Measurements from ENCODE around the gene GPR84.

GPR84 gene

DNA sequence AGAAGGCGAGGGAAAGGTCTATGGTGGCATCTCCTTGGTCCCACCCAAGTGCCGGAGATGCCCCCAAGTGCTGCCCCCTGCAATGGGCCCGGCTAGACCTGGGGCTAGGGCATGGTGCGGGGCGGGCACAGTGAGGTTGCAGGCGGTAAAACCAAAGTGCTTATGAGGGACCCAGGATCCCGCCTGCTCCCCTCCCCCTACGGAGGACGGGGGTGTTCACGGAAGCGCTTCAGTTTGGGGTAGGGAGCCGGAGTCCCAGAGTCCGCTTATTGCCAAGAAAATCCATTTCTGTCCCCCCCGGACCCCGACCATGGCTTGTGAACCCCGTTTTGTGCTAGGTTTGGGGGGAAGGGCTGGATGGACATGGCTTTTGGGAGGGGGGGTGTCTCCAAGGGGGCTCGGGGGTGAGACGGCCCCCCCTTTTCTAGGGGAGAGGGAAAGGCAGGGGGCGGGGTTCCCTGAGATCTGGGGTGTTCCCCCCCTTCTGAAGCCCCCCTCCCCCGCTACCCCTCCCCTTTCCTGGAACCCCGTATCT, 5.4 kb upstream of the GPR84 start:
- no peak overlapping the region for H3K4me2 ChIP-seq (ENCODE audit: insufficient read depth, low read length, poor library complexity, severe bottlenecking)
- no peak overlapping the region for H2BK15ac ChIP-seq (ENCODE audit: low read length)
- peaks cover 7 to 10% of the 10 kb centered on the region in 2 donors for H3K4me1 ChIP-seq (ENCODE audit: control insufficient read depth in 2 of 2, insufficient read depth in 1 of 2, low read depth in 1 of 2, low read length in 2 of 2)
- H3K18ac ChIP-seq (ENCODE audit: low read length), result peak overlapping the region; percentile 77
- H2AFZ ChIP-seq (ENCODE audit: low read length), result no peak overlapping the region
- H4K91ac ChIP-seq (ENCODE audit: low read depth, low read length, poor library complexity), result no peak overlapping the region
- no peak overlapping the region for H3K4me3 ChIP-seq (ENCODE audit: low read length in 2 of 2)
- no peak overlapping the region for H3K14ac ChIP-seq (ENCODE audit: low read length)
- peaks cover 15 to 16% of the 10 kb centered on the region in 2 donors for H3K36me3 ChIP-seq (replicated peaks in 1 of 2; ENCODE audit: control insufficient read depth in 2 of 2, insufficient read depth in 2 of 2, low read length in 2 of 2)
- no peak overlapping the region for H2BK5ac ChIP-seq (ENCODE audit: low read length)
- peak overlapping the region; percentile 82 for H3K23ac ChIP-seq (ENCODE audit: low read depth, low read length, poor library complexity)
- H4K8ac ChIP-seq (ENCODE audit: low read depth, low read length), result no peak overlapping the region
- no peak for DNase-seq (ENCODE audit: low spot score)
- H2BK12ac ChIP-seq (ENCODE audit: low read length), result no peak overlapping the region
- H3K9ac ChIP-seq (ENCODE audit: low read depth, low read length, poor library complexity), result no peak overlapping the region
- no CpG with 5 or more reads among the region's 21 CpGs for WGBS, 2 donors (ENCODE audit: extremely low coverage in 2 of 2, insufficient read length in 2 of 2, insufficient replicate concordance in 1 of 2)
- peak overlapping the region; percentile 86 for H2AK5ac ChIP-seq (ENCODE audit: low read depth, low read length)
- H3K79me1 ChIP-seq (ENCODE audit: low read depth, low read length), result peaks cover 1% of the 10 kb centered on the region
- peaks cover 0 to 10% (median 0%) of the 10 kb centered on the region in 3 experiments for H3K27me3 ChIP-seq (ENCODE audit: control insufficient read depth in 3 of 3, insufficient read depth in 3 of 3, low read depth in 1 of 3, low read length in 3 of 3)
- no peaks in the 10 kb centered on the region for H3K9me3 ChIP-seq (replicated peaks in 1 of 2; ENCODE audit: control insufficient read depth in 2 of 2, insufficient read depth in 1 of 2, low read depth in 1 of 2, low read length in 2 of 2)
- H2BK120ac ChIP-seq (ENCODE audit: low read depth, low read length), result no peak overlapping the region
- H3K4ac ChIP-seq (ENCODE audit: low read length), result no peak overlapping the region
- H3K27ac ChIP-seq (replicated peaks; ENCODE audit: low read length), result no peak overlapping the region

DNA sequence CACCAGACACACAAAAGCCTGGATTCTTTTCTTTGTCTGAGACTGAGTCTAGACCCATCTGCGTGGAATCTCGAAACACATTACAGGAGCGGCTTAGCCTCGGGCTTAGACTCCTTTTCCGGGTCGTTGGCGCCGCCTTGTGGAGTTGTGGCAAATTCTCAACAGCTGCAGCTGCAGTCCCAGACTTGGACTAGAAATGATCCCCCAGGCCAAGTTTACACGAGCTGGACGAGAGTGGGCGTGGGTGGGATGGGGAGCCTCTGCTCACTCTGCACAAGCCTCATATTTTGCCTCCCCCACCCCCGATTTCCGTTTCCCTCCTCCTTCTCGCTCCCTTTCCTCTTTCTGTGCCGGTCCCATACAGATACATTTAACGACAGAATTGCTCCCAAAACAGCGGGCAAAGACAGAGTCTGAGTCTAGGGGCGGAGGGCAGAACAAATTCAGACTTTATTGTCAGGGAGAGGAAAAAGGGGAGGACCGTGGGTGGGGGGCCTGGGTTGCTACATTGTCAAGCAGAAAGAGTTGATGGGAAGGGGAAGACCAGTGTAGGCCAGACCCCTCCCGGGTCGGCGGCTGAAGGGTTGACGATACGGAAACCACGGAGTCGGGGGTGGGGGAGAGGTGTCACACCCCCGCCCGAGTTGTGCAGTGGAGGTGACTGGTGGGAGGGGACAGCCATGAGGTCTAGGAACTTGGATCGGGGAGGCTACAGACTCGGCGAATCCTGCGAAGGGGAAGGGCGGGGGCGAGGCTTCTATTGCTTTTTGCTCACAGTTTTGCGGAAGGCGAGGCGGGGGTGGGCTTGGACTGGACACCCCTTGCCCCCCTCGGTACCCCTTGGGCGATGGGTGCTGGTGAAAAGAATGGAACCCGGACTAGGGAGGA, 4.7 kb upstream of the GPR84 start:
- Histone ChIP-seq H2BK120ac (ENCODE audit: low read depth, low read length) (no peak overlapping the region), H3K4ac (ENCODE audit: low read length) (no peak overlapping the region), H4K91ac (ENCODE audit: low read depth, low read length, poor library complexity) (no peak overlapping the region), H2BK12ac (ENCODE audit: low read length) (no peak overlapping the region), H3K4me1 (ENCODE audit: control insufficient read depth in 2 of 2, insufficient read depth in 1 of 2, low read depth in 1 of 2, low read length in 2 of 2) (peaks cover 7 to 9% of the 10 kb centered on the region in 2 donors), H3K27me3 (ENCODE audit: control insufficient read depth in 3 of 3, insufficient read depth in 3 of 3, low read depth in 1 of 3, low read length in 3 of 3) (peaks cover 0 to 10% (median 0%) of the 10 kb centered on the region in 3 experiments), H3K9ac (ENCODE audit: low read depth, low read length, poor library complexity) (peak overlapping the region; percentile 72), H3K4me3 (ENCODE audit: low read length in 2 of 2) (no peak overlapping the region), H3K18ac (ENCODE audit: low read length) (peak overlapping the region; percentile 41), H2AK5ac (ENCODE audit: low read depth, low read length) (peak overlapping the region; percentile 86), H3K4me2 (ENCODE audit: insufficient read depth, low read length, poor library complexity, severe bottlenecking) (no peak overlapping the region), H3K36me3 (replicated peaks in 1 of 2; ENCODE audit: control insufficient read depth in 2 of 2, insufficient read depth in 2 of 2, low read length in 2 of 2) (peaks cover 15 to 16% of the 10 kb centered on the region in 2 donors), H3K9me3 (replicated peaks in 1 of 2; ENCODE audit: control insufficient read depth in 2 of 2, insufficient read depth in 1 of 2, low read depth in 1 of 2, low read length in 2 of 2) (no peaks in the 10 kb centered on the region), H2AFZ (ENCODE audit: low read length) (peak overlapping the region; percentile 70), H3K23ac (ENCODE audit: low read depth, low read length, poor library complexity) (peak overlapping the region; percentile 82), H2BK5ac (ENCODE audit: low read length) (no peak overlapping the region), H3K14ac (ENCODE audit: low read length) (no peak overlapping the region), H4K8ac (ENCODE audit: low read depth, low read length) (no peak overlapping the region), H2BK15ac (ENCODE audit: low read length) (no peak overlapping the region), H3K79me1 (ENCODE audit: low read depth, low read length) (peaks cover 1% of the 10 kb centered on the region), H3K27ac (replicated peaks; ENCODE audit: low read length) (no peak overlapping the region)
- DNase-seq (ENCODE audit: low spot score), result peak; percentile 79
- WGBS, 2 donors (ENCODE audit: extremely low coverage in 2 of 2, insufficient read length in 2 of 2, insufficient replicate concordance in 1 of 2), result no CpG with 5 or more reads among the region's 40 CpGs

DNA sequence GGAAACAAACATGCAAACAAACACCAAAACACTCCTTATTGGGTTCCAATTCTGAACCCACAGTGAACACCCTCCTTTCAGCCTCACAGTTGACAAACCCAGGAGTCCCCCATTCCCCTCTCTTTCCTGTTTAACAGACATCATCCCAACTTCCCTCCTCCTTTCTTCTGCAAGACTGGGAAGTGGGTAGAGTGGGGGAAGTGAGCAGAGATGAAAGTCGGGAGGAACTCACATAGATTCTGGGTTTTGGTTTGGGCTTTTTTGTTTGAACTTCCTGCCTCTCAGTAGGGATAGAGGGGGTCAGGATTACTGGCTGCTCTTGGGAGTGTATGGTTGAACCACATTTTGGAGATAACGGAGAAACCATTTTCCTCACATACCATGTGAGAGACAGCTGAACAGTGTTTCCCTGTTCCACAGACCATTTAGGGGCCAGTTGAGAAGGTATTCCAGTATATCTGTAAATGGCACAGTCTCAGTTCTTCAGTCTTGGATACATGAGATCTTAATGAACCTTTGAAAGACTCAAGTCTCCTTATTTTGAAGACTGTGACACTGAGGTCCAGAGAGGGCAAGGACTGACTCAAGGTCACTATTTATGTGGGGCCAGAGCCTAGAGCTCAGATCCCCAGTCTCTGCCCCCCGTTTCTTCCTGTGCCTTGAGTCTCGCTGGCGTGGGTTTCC, 3.9 kb upstream of the GPR84 start:
- Histone ChIP-seq H3K14ac (ENCODE audit: low read length) (no peak overlapping the region), H3K36me3 (replicated peaks in 1 of 2; ENCODE audit: control insufficient read depth in 2 of 2, insufficient read depth in 2 of 2, low read length in 2 of 2) (peaks cover 15 to 16% of the 10 kb centered on the region in 2 donors), H3K27me3 (ENCODE audit: control insufficient read depth in 3 of 3, insufficient read depth in 3 of 3, low read depth in 1 of 3, low read length in 3 of 3) (peaks cover 0 to 10% (median 0%) of the 10 kb centered on the region in 3 experiments), H2BK120ac (ENCODE audit: low read depth, low read length) (no peak overlapping the region), H3K4me3 (ENCODE audit: low read length in 2 of 2) (no peak overlapping the region), H3K4me2 (ENCODE audit: insufficient read depth, low read length, poor library complexity, severe bottlenecking) (no peak overlapping the region), H3K27ac (replicated peaks; ENCODE audit: low read length) (no peak overlapping the region), H3K23ac (ENCODE audit: low read depth, low read length, poor library complexity) (peak overlapping the region; percentile 45), H3K9ac (ENCODE audit: low read depth, low read length, poor library complexity) (no peak overlapping the region), H3K79me1 (ENCODE audit: low read depth, low read length) (peaks cover 1% of the 10 kb centered on the region), H2BK15ac (ENCODE audit: low read length) (no peak overlapping the region), H2AK5ac (ENCODE audit: low read depth, low read length) (no peak overlapping the region), H4K8ac (ENCODE audit: low read depth, low read length) (no peak overlapping the region), H2AFZ (ENCODE audit: low read length) (peak overlapping the region; percentile 70), H3K4ac (ENCODE audit: low read length) (no peak overlapping the region), H2BK5ac (ENCODE audit: low read length) (no peak overlapping the region), H4K91ac (ENCODE audit: low read depth, low read length, poor library complexity) (no peak overlapping the region), H2BK12ac (ENCODE audit: low read length) (no peak overlapping the region), H3K18ac (ENCODE audit: low read length) (peak overlapping the region; percentile 41), H3K9me3 (replicated peaks in 1 of 2; ENCODE audit: control insufficient read depth in 2 of 2, insufficient read depth in 1 of 2, low read depth in 1 of 2, low read length in 2 of 2) (no peaks in the 10 kb centered on the region), H3K4me1 (ENCODE audit: control insufficient read depth in 2 of 2, insufficient read depth in 1 of 2, low read depth in 1 of 2, low read length in 2 of 2) (peaks cover 7 to 9% of the 10 kb centered on the region in 2 donors)
- no peak for DNase-seq (ENCODE audit: low spot score)
- no CpG with 5 or more reads among the region's 5 CpGs for WGBS, 2 donors (ENCODE audit: extremely low coverage in 2 of 2, insufficient read length in 2 of 2, insufficient replicate concordance in 1 of 2)

DNA sequence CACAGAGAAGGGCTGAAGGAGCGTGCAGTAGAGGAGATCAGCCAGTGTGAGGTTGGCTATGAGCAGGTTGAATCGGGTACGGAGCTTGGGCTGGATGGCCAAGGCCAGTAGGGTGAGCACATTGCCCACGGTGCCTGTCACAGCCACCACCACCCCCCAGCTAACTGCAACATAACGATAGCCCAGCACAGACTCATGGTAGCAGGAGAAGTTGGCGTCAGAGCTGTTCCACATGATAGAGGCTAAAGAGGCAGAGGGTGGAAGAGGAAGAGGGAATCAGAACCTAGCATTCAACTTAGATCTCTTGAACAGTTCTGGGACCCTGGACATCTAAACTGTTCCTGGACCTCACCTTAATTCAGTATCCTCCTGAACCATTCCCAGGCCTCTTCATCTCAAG, 668 bp downstream of the GPR84 start:
- Histone ChIP-seq H3K79me1 (ENCODE audit: low read depth, low read length) (no peaks in the 10 kb centered on the region), H2BK12ac (ENCODE audit: low read length) (peak overlapping the region; percentile 68), H2AFZ (ENCODE audit: low read length) (no peak overlapping the region), H3K27ac (replicated peaks; ENCODE audit: low read length) (no peak overlapping the region), H4K91ac (ENCODE audit: low read depth, low read length, poor library complexity) (peak overlapping the region; percentile 45), H2BK15ac (ENCODE audit: low read length) (peak overlapping the region; percentile 34), H3K4ac (ENCODE audit: low read length) (no peak overlapping the region), H4K8ac (ENCODE audit: low read depth, low read length) (no peak overlapping the region), H2BK120ac (ENCODE audit: low read depth, low read length) (no peak overlapping the region), H3K23ac (ENCODE audit: low read depth, low read length, poor library complexity) (no peak overlapping the region), H3K14ac (ENCODE audit: low read length) (no peak overlapping the region), H3K9ac (ENCODE audit: low read depth, low read length, poor library complexity) (peak overlapping the region; percentile 53), H2AK5ac (ENCODE audit: low read depth, low read length) (no peak overlapping the region), H3K27me3 (ENCODE audit: control insufficient read depth in 3 of 3, insufficient read depth in 3 of 3, low read depth in 1 of 3, low read length in 3 of 3) (no peaks in the 10 kb centered on the region), H2BK5ac (ENCODE audit: low read length) (no peak overlapping the region), H3K18ac (ENCODE audit: low read length) (peak overlapping the region; percentile 12), H3K4me2 (ENCODE audit: insufficient read depth, low read length, poor library complexity, severe bottlenecking) (no peak overlapping the region), H3K4me1 (ENCODE audit: control insufficient read depth in 2 of 2, insufficient read depth in 1 of 2, low read depth in 1 of 2, low read length in 2 of 2) (peaks cover 12 to 20% of the 10 kb centered on the region in 2 donors), H3K9me3 (replicated peaks in 1 of 2; ENCODE audit: control insufficient read depth in 2 of 2, insufficient read depth in 1 of 2, low read depth in 1 of 2, low read length in 2 of 2) (no peaks in the 10 kb centered on the region), H3K36me3 (replicated peaks in 1 of 2; ENCODE audit: control insufficient read depth in 2 of 2, insufficient read depth in 2 of 2, low read length in 2 of 2) (no peaks in the 10 kb centered on the region), H3K4me3 (ENCODE audit: low read length in 2 of 2) (peak overlapping the region in 1 of 2 donors; percentile 3)
- DNase-seq (ENCODE audit: low spot score), result no peak
- no CpG with 5 or more reads among the region's 6 CpGs for WGBS, 2 donors (ENCODE audit: extremely low coverage in 2 of 2, insufficient read length in 2 of 2, insufficient replicate concordance in 1 of 2)
